HG03432 (cell line): Measurements from ENCODE around the gene TYW1.
"Not testable (repeated sequence)": the region's sequence is repeated elsewhere in the genome, so short reads cannot be mapped to it uniquely, and the experiment has no call there.

ENCODE experiments used
- ATAC-seq: cut with Tn5 transposase; IDR thresholded peaks from one replicate; pipeline ENCODE4 v1.9.1; 2021; ENCODE audit warnings: mild to moderate bottlenecking, moderate library complexity; ENCODE audit not compliant: unreplicated experiment

Gene TYW1

GRCh38 chr7:67043559-67043930 lies 46.9 kb downstream of the TYW1 start:
- not testable (repeated sequence) for ATAC-seq

- ATAC-seq: no peak
Measured at GRCh38 chr7:67045496-67045995, 48.9 kb downstream of the TYW1 start.

DNA sequence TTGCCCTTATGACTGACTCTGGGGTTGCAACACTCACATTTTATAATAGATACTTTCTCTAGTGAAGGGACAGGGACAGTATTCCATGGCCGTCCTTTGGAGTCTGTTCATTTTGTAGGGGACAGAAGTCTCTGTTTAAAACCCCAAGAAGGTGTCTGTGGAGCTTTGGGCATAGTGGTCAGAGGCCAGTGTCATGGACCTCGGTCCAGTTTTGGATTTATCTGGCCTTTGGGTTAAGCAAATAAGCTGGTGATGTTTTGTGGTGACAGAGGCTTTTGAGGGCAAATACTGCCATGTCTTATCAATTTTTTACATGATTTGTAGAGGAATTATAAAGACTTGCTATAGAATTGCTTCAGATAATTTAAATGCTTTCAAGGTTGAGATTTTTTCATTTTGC lies 50.2 kb downstream of the TYW1 start:
- not testable (repeated sequence) for ATAC-seq

DNA sequence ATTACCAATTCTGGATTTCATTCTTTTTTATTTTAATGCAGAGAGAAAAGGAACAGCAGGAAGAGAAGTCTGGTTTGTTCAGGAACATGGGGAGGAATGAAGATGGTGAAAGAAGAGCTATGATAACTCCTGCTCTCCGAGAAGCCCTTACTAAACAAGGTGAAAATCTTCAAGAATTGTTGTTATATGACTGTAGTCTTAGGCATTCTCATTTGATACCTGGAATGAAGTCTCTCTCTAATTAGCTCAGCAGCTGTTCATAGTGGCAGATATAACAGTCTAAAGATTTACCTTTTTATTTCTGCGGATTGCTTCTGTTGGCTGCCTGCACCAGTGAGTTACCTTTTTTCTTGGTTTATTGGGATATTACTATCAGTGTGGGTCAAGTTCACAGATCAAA lies 53.3 kb downstream of the TYW1 start:
- not testable (repeated sequence) for ATAC-seq

GRCh38 chr7:67052161-67052560 lies 55.5 kb downstream of the TYW1 start:
- ATAC-seq: not testable (repeated sequence)

GRCh38 chr7:67056683-67057082 lies 60.0 kb downstream of the TYW1 start:
- ATAC-seq: no peak

GRCh38 chr7:67061321-67061720 lies 64.7 kb downstream of the TYW1 start:
- not testable (repeated sequence) for ATAC-seq

DNA sequence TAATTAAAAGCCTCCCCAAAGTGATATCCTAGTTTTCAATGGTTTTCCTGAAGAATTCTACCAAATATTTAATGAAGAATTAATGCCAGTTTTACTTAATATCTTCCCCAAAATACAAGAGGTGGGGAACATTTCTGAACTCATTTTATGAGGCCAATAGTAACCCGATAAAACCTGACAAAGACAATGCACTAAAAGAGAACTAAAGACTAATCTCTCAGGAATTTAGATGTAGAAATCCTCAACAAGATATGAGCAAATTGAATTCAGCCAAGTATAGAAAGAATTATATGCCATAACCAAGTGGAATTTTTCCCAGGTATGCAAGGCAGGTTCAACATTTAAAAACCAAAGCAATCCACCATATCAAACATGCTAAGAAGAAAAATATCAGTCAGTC lies 66.2 kb downstream of the TYW1 start:
- ATAC-seq: not testable (repeated sequence)

GRCh38 chr7:67066950-67067622 lies 70.5 kb downstream of the TYW1 start:
- ATAC-seq: not testable (repeated sequence)

- ATAC-seq: not testable (repeated sequence)
Measured at GRCh38 chr7:67076120-67076519, 79.5 kb downstream of the TYW1 start.

- ATAC-seq: not testable (repeated sequence)
Measured at GRCh38 chr7:67082880-67083279, 86.2 kb downstream of the TYW1 start.

GRCh38 chr7:67089261-67089660 lies 92.6 kb downstream of the TYW1 start:
- ATAC-seq: not testable (repeated sequence)

- not testable (repeated sequence) for ATAC-seq
Measured at GRCh38 chr7:67091053-67091452, 94.4 kb downstream of the TYW1 start.

DNA sequence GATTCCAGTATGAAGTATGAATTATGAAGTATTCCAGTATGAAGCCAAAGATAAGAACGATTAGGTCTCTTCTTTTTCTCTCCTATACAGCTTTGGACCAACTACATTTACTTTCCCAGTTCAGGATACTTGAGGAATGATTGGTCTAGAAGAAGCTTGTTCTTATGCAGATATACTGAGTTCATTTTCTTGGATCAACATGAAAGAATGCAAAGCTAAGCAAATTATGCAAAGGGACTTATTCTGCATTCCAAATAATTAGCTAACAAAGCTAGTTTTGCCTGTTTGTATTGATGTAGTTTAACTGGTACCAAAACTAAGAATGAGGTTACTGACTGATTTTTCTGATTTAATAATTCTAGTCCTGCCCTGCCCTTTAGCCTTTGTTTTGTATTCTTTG lies 101.4 kb downstream of the TYW1 start:
- ATAC-seq: not testable (repeated sequence)

DNA sequence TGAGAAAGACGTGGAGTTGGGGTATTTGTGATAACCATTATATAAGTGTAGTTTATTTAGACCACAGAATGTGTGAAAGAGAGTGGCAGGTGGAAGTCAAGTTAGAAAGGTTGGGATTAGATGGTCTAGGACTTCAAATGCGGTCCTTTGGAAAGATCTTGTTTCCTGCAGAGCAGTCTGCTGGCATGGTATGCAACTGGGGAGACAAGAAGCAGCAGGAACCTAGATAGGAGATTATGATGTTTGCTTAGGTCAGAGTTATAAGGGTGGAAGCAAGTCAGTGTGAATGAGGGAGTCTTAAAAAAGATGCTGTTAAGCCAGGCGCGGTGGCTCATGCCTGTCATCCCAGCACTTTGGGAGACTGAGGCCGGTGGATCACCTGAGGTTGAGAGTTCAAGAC lies 102.8 kb downstream of the TYW1 start:
- not testable (repeated sequence) for ATAC-seq

GRCh38 chr7:67100038-67100437 lies 103.4 kb downstream of the TYW1 start:
- not testable (repeated sequence) for ATAC-seq

GRCh38 chr7:67100956-67101361 lies 104.3 kb downstream of the TYW1 start:
- ATAC-seq: no peak

- not testable (repeated sequence) for ATAC-seq
Measured at GRCh38 chr7:67104937-67105336, 108.3 kb downstream of the TYW1 start.

GRCh38 chr7:67105377-67105776 lies 108.7 kb downstream of the TYW1 start:
- no peak for ATAC-seq

DNA sequence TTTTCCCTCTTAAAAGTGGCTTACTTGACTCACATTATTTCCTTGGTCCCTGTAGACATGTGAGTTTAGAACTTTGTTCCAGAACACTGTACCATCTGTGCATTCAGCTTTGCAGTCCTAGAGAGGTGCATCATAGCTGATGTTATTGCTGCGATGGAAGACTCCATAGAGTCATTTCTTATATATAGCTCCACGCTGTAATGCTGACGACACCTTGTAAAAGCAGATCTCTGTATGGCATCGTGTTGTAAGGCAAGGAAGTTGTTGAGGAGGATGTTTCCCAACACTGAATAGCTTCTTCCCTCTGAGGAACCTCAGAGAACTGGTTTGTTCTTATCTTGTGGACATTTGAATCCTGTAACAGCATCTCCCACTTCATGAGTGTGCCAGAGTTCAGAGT lies 109.6 kb downstream of the TYW1 start:
- not testable (repeated sequence) for ATAC-seq

DNA sequence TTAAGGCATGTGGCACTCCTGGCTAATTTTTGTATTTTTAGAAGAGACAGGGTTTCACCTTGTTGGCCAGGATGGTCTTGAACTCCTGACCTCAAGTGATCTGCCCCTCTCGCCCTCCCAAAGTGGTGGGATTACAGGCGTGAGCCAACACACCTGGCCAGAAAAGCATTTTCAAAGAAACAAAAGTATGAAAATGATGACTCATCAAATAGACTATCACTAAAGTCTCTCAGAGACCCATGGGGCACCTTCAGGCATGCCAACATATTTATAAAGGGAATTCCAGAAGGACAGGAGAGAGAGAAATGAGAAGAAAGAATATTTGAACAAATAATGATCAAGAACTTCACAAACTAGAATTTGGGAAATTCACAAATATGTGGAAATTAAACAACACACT lies 114.7 kb downstream of the TYW1 start:
- ATAC-seq: not testable (repeated sequence)

GRCh38 chr7:67114483-67115246 lies 118.0 kb downstream of the TYW1 start:
- not testable (repeated sequence) for ATAC-seq
